HepG2 (cell line): Measurements from ENCODE around the gene GMEB2. TPM values are rescaled to one million over a fixed set of nuclear protein-coding genes. Genes with fewer than 3 reads are reported as not detected.
A peak's percentile ranks its signal among the peaks of the same experiment; 100 is the strongest.

Source experiments
- ELF3 ChIP-seq: IDR thresholded peaks from 2 replicates; pipeline ENCODE4 v1.6.1; 2016; ENCODE audit warnings: missing genetic modification reagents, missing compliant biosample characterization
- MLLT10 ChIP-seq: sonication (generic); formaldehyde crosslinking; IDR thresholded peaks from 2 replicates; pipeline ENCODE4 v1.4.0; 2020; ENCODE audit warnings: missing genetic modification reagents
- NFIC ChIP-seq: IDR thresholded peaks from 2 replicates; pipeline ENCODE4 v1.6.1; 2012; ENCODE audit warnings: mild to moderate bottlenecking, low read length, inconsistent platforms
- NKX3-1 ChIP-seq: sonication (generic); formaldehyde crosslinking; IDR thresholded peaks from 2 replicates; pipeline ENCODE4 v1.5.0; 2020; ENCODE audit warnings: missing genetic modification reagents
- RBM22 ChIP-seq: fragments of 200-400 bp; formaldehyde crosslinking; optimal IDR thresholded peaks from 2 replicates; pipeline ENCODE3; 2017; ENCODE audit warnings: mild to moderate bottlenecking, low read length, moderate library complexity
- SALL1 ChIP-seq: sonication (generic); formaldehyde crosslinking; IDR thresholded peaks from 2 replicates; pipeline ENCODE4 v1.8.0; 2022; ENCODE audit warnings: mild to moderate bottlenecking, missing genetic modification reagents
- SCMH1 ChIP-seq: sonication (generic); formaldehyde crosslinking; IDR thresholded peaks from 2 replicates; pipeline ENCODE4 v1.9.0; 2021; ENCODE audit warnings: missing genetic modification reagents, mild to moderate bottlenecking, borderline replicate concordance
- SIN3B ChIP-seq: fragments of 150-350 bp; IDR thresholded peaks from 2 replicates; pipeline ENCODE4 v1.6.1; 2014; ENCODE audit warnings: low read length
- SMC3 ChIP-seq: IDR thresholded peaks from 2 replicates; pipeline ENCODE4 v1.6.1; 2011; ENCODE audit warnings: low read length, improper control_type of control experiment
- SP2 ChIP-seq: sonication (generic); formaldehyde crosslinking; IDR thresholded peaks from 2 replicates; pipeline ENCODE4 v1.5.1; 2020; ENCODE audit warnings: mild to moderate bottlenecking, missing genetic modification reagents
- SRSF4 ChIP-seq: fragments of 200-400 bp; formaldehyde crosslinking; IDR thresholded peaks from one replicate; pipeline ENCODE4 v1.6.1; 2018; ENCODE audit warnings: mild to moderate bottlenecking, low read depth, low read length, moderate library complexity; ENCODE audit not compliant: poor library complexity, severe bottlenecking
- TCF7 ChIP-seq: sonication (generic); IDR thresholded peaks from 2 replicates; pipeline ENCODE4 v1.6.1; 2016; ENCODE audit warnings: antibody characterized with exemption, low read depth
- ZC3H4 ChIP-seq: sonication (generic); formaldehyde crosslinking; IDR thresholded peaks from 2 replicates; pipeline ENCODE4 v1.4.0; 2020; ENCODE audit warnings: missing genetic modification reagents, borderline replicate concordance
- ZNF20 ChIP-seq: sonication (generic); formaldehyde crosslinking; IDR thresholded peaks from 2 replicates; pipeline ENCODE4 v1.4.0; 2020; ENCODE audit warnings: mild to moderate bottlenecking, moderate library complexity, missing genetic modification reagents
- ZNF253 ChIP-seq: sonication (generic); formaldehyde crosslinking; IDR thresholded peaks from 2 replicates; pipeline ENCODE4 v1.8.0; 2022; ENCODE audit warnings: mild to moderate bottlenecking, missing genetic modification reagents, borderline replicate concordance
- ZNF30 ChIP-seq: sonication (generic); formaldehyde crosslinking; IDR thresholded peaks from 2 replicates; pipeline ENCODE4 v1.5.0; 2020; ENCODE audit warnings: mild to moderate bottlenecking, missing genetic modification reagents
- ZNF724P ChIP-seq: sonication (generic); formaldehyde crosslinking; IDR thresholded peaks from 2 replicates; pipeline ENCODE4 v1.8.0; 2022; ENCODE audit warnings: missing genetic modification reagents, borderline replicate concordance
- polyA plus RNA-seq, 8 experiments: library from polyadenylated mRNA; depleted of rRNA in 3 of 8; stranded (reverse) in 7 of 8; unstranded in 1 of 8; fragments of >200 nt; fragmentation: Illumina TruSeq in 4 of 8; extraction: Trizol in 4 of 8; gene quantifications; 2 replicates each; pipeline versions ENCODE4 v1.2.1 to v1.2.3, GENCODE V29; 2011 to 2016; ENCODE audit warnings: low read depth in 4 of 8, missing spikeins in 1 of 8, mixed read lengths in 1 of 8; ENCODE audit not compliant: insufficient read depth in 1 of 8
- total RNA-seq, 5 experiments: library from RNA; depleted of rRNA; stranded (reverse); fragments of >200 nt; fragmentation: Illumina TruSeq; extraction: Trizol; gene quantifications; 2 replicates each; pipeline ENCODE4 v1.2.3, GENCODE V29; 2016; ENCODE audit warnings: low read depth in 1 of 5
- TF ChIP-seq, protein P1 (sequence below): sonication (generic); formaldehyde crosslinking; IDR thresholded peaks from 2 replicates; pipeline ENCODE4 v1.5.0; 2020; ENCODE audit warnings: mild to moderate bottlenecking, missing genetic modification reagents, borderline replicate concordance
- TF ChIP-seq, protein P2 (sequence below): sonication (generic); IDR thresholded peaks from 2 replicates; pipeline ENCODE4 v1.6.1; 2016; ENCODE audit warnings: low read depth, borderline replicate concordance
- TF ChIP-seq, protein P3 (sequence below): sonication (generic); formaldehyde crosslinking; IDR thresholded peaks from 2 replicates; pipeline ENCODE4 v1.4.0; 2020; ENCODE audit warnings: mild to moderate bottlenecking, low read depth, missing genetic modification reagents
- TF ChIP-seq, protein P4 (sequence below): sonication (generic); formaldehyde crosslinking; IDR thresholded peaks from 2 replicates; pipeline ENCODE4 v1.4.0; 2020; ENCODE audit warnings: mild to moderate bottlenecking, missing genetic modification reagents

The GMEB2 gene
- total and polyA plus RNA-seq, 2 of the 13 experiments (the other 11 are each of a cell fraction or from before 2014, with no cell fraction given), result 10.6 to 12.4 TPM

DNA sequence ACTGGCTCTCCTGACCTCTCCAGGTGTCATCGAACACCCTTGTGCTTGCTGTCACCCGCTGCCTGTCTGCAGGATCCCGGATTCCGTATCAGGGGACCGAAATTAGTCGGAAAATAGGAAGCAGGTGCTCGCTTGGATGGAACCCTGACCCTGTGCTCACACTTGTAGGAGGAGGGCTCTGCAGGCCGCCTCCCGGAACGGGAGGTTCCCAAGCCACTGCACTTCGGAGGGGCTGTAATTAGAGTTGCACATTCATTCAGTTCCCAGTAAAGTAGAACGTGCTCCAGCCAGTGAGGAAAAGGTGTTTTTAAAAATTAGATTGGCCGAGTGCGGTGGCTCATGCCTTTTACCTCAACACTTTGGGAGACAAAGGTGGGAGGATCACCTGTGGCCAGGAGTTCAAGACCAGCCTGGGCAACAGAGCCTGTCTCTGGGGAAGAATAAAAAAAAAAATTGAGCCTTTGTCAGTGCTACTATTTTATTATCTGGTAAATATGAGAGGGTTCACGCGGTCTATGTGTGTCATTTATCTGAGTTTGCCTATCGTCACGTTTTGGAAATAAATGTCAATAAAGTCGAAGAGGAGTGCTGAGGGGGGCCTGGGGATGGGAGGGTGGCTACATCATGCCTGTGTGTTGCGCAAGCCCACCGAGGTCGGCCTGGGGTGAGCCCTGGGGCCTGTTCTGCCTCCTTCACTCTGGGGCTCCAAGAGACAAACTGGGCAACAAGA is 1.5 kb upstream of the GMEB2 start (continued):
- TF ChIP-seq SCMH1 (CRISPR knock-in tag) (no peak), ZNF724P (CRISPR knock-in tag) (peak; percentile 79; the same call in 1 of the 2 replicates), ZC3H4 (peak; percentile 53; the same call in 1 of the 2 replicates), SP2 (no peak; the same call in 1 of the 2 replicates), ELF3 (CRISPR knock-in tag) (peak; percentile 90), SRSF4 (no peak), NKX3-1 (CRISPR knock-in tag) (peak; percentile 95), SIN3B (peak; percentile 93), NFIC (peak; percentile 71; the same call in 1 of the 2 replicates), SMC3 (peak; percentile 17; the same call in 1 of the 2 replicates), RBM22 (peak; percentile 58), TCF7 (peak; percentile 46; the same call in 1 of the 2 replicates), SALL1 (peak; percentile 95), ZNF20 (CRISPR knock-in tag) (no peak), ZNF253 (CRISPR knock-in tag) (no peak), ZNF30 (CRISPR knock-in tag) (0 out of 2 replicates have a peak, but pooled peaks have one; percentile 56), MLLT10 (no peak)
- TF ChIP-seq, protein P1, sequence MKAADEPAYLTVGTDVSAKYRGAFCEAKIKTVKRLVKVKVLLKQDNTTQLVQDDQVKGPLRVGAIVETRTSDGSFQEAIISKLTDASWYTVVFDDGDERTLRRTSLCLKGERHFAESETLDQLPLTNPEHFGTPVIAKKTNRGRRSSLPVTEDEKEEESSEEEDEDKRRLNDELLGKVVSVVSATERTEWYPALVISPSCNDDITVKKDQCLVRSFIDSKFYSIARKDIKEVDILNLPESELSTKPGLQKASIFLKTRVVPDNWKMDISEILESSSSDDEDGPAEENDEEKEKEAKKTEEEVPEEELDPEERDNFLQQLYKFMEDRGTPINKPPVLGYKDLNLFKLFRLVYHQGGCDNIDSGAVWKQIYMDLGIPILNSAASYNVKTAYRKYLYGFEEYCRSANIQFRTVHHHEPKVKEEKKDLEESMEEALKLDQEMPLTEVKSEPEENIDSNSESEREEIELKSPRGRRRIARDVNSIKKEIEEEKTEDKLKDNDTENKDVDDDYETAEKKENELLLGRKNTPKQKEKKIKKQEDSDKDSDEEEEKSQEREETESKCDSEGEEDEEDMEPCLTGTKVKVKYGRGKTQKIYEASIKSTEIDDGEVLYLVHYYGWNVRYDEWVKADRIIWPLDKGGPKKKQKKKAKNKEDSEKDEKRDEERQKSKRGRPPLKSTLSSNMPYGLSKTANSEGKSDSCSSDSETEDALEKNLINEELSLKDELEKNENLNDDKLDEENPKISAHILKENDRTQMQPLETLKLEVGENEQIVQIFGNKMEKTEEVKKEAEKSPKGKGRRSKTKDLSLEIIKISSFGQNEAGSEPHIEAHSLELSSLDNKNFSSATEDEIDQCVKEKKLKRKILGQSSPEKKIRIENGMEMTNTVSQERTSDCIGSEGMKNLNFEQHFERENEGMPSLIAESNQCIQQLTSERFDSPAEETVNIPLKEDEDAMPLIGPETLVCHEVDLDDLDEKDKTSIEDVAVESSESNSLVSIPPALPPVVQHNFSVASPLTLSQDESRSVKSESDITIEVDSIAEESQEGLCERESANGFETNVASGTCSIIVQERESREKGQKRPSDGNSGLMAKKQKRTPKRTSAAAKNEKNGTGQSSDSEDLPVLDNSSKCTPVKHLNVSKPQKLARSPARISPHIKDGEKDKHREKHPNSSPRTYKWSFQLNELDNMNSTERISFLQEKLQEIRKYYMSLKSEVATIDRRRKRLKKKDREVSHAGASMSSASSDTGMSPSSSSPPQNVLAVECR (CRISPR knock-in tag), result peak; percentile 93
- TF ChIP-seq, protein P2, sequence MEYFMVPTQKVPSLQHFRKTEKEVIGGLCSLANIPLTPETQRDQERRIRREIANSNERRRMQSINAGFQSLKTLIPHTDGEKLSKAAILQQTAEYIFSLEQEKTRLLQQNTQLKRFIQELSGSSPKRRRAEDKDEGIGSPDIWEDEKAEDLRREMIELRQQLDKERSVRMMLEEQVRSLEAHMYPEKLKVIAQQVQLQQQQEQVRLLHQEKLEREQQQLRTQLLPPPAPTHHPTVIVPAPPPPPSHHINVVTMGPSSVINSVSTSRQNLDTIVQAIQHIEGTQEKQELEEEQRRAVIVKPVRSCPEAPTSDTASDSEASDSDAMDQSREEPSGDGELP, result peak; percentile 64; the same call in 1 of the 2 replicates
- TF ChIP-seq, protein P3, sequence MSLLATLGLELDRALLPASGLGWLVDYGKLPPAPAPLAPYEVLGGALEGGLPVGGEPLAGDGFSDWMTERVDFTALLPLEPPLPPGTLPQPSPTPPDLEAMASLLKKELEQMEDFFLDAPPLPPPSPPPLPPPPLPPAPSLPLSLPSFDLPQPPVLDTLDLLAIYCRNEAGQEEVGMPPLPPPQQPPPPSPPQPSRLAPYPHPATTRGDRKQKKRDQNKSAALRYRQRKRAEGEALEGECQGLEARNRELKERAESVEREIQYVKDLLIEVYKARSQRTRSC (CRISPR knock-in tag), result no peak
- TF ChIP-seq, protein P4, sequence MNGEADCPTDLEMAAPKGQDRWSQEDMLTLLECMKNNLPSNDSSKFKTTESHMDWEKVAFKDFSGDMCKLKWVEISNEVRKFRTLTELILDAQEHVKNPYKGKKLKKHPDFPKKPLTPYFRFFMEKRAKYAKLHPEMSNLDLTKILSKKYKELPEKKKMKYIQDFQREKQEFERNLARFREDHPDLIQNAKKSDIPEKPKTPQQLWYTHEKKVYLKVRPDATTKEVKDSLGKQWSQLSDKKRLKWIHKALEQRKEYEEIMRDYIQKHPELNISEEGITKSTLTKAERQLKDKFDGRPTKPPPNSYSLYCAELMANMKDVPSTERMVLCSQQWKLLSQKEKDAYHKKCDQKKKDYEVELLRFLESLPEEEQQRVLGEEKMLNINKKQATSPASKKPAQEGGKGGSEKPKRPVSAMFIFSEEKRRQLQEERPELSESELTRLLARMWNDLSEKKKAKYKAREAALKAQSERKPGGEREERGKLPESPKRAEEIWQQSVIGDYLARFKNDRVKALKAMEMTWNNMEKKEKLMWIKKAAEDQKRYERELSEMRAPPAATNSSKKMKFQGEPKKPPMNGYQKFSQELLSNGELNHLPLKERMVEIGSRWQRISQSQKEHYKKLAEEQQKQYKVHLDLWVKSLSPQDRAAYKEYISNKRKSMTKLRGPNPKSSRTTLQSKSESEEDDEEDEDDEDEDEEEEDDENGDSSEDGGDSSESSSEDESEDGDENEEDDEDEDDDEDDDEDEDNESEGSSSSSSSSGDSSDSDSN (CRISPR knock-in tag), result peak; percentile 71
